Right lobe of liver (tissue), 4 donors: ENCODE measurements around the gene MAML3.

Experiments
- POLR2A ChIP-seq: fragments of 450-650 bp; IDR thresholded peaks from one replicate; pipeline ENCODE4 v1.6.1; 2017; ENCODE audit warnings: antibody characterized with exemption, mild to moderate bottlenecking
- TF ChIP-seq, protein P1 (sequence below), 4 donors: fragments of 200-600 bp in 3 of 4; fragments of 450-650 bp in 1 of 4; IDR thresholded peaks; one replicate each; pipeline versions ENCODE4 v1.5.1 to v1.8.0; 2016 to 2022; ENCODE audit warnings: antibody characterized with exemption in 4 of 4, mild to moderate bottlenecking in 2 of 4
- donor health status: DM: no; HTN: no; CAD: no.
- donor health status: DM: no; HTN: no; CAD: no.
- donor health status: DM: no; HTN: yes; CAD: no.

DNA sequence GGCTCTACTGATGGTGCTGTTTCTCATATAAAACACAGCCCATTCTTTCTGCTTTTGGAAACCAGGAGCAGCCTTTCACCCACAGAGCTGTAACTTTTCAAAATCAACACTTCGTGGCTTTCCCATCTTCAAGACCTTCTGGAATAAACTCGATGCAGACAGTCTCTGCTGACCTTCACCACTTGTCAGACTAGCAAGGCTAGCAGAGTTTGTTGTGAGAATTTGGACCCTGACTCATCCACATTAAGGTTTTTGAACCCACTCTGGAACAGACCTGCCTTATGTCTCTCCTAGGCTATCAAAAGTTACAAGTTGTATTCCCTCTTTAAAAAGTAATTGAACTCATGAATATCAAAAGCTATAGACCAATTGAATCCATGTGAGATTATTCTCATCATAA, 88.6 kb downstream of the MAML3 start:
- TF ChIP-seq, protein P1, sequence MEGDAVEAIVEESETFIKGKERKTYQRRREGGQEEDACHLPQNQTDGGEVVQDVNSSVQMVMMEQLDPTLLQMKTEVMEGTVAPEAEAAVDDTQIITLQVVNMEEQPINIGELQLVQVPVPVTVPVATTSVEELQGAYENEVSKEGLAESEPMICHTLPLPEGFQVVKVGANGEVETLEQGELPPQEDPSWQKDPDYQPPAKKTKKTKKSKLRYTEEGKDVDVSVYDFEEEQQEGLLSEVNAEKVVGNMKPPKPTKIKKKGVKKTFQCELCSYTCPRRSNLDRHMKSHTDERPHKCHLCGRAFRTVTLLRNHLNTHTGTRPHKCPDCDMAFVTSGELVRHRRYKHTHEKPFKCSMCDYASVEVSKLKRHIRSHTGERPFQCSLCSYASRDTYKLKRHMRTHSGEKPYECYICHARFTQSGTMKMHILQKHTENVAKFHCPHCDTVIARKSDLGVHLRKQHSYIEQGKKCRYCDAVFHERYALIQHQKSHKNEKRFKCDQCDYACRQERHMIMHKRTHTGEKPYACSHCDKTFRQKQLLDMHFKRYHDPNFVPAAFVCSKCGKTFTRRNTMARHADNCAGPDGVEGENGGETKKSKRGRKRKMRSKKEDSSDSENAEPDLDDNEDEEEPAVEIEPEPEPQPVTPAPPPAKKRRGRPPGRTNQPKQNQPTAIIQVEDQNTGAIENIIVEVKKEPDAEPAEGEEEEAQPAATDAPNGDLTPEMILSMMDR (IDR thresholded peaks at IDR 0.05): no peak
- TF ChIP-seq POLR2A: no peak
